ENCODE results near the gene AFF2.

DNA sequence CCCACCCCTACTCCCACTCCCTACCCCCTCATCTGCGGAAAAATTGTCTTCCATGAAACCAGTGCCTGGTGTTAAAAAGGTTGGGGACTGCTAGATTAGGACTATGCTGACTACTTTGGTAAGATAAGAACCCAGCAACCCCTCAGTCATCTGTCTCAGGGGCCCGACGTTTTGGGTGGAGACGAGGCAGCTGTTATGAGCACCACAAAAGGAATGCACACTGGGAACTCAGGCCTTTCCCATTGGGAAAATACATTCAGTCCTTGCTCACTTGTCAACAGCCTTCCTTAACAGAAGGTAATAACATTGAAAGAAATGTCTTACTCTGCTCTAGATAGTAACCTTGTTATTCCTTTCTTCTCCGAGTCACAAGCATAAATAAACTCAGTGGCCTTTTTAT, 310.8 kb downstream of the AFF2 start:
- TF ChIP-seq EZH2phosphoT487 (IDR thresholded peaks at IDR 0.05; ENCODE audit: insufficient read depth, low read depth) (no peak), EZH2 (IDR thresholded peaks at IDR 0.05; ENCODE audit: insufficient read depth, poor library complexity, severe bottlenecking) (no peak)
